Measurements from ENCODE around the gene SPIC. TPM values are rescaled to one million over a fixed set of nuclear protein-coding genes. Genes with fewer than 3 reads are reported as not detected.

SPIC gene
- total and polyA plus RNA-seq, 7 donors = 0.32 TPM; not detected in 6

DNA sequence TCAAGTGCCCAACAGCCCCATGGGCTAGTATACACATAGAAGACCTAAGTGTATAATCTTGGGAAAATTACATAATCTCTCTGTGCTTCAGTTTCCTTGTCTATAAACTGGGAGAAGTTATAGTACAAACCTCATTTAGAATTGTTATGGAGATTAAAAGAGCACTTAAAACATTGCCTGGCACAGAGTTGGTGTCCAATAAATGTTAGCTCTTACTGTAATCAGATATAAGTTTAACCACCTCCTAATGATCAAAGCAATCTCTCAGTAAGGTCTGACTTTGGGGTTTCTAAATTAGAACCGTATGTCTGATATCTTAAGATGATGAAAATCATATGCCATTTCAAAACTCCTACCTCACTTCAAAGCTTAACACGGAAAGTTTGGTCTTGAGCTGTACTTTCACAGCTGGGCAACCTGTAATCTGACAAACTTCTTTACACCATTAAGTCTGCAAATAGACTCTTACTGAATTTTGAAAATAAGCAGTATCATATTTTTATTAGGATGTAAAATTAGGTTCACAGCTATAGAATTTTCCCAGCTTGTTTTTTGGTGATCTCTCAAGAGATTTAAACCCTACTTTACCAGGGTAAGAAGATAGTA, 61.0 kb downstream of the SPIC start:
- no peaks in the 10 kb centered on the region for H3K27me3 ChIP-seq (ENCODE audit: insufficient read depth in 3 of 3, low read length in 2 of 3)
- H3K27ac ChIP-seq = peak overlapping the region; percentile 55
- peaks cover 18% of the 10 kb centered on the region for H3K4me1 ChIP-seq
- no peaks in the 10 kb centered on the region for H3K36me3 ChIP-seq (ENCODE audit: insufficient read depth in 1 of 2, low read depth in 1 of 2)
- no peaks in the 10 kb centered on the region for H3K9me3 ChIP-seq
- TF ChIP-seq, protein P1, sequence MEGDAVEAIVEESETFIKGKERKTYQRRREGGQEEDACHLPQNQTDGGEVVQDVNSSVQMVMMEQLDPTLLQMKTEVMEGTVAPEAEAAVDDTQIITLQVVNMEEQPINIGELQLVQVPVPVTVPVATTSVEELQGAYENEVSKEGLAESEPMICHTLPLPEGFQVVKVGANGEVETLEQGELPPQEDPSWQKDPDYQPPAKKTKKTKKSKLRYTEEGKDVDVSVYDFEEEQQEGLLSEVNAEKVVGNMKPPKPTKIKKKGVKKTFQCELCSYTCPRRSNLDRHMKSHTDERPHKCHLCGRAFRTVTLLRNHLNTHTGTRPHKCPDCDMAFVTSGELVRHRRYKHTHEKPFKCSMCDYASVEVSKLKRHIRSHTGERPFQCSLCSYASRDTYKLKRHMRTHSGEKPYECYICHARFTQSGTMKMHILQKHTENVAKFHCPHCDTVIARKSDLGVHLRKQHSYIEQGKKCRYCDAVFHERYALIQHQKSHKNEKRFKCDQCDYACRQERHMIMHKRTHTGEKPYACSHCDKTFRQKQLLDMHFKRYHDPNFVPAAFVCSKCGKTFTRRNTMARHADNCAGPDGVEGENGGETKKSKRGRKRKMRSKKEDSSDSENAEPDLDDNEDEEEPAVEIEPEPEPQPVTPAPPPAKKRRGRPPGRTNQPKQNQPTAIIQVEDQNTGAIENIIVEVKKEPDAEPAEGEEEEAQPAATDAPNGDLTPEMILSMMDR (IDR thresholded peaks at IDR 0.05) = no peak
- 20 to 60% (median 20%) methylated on average over 2 of the region's 2 CpGs for WGBS, 3 donors
- intact Hi-C loops (cut with DNase I) = no loop called here
- H3K4me3 ChIP-seq = no peak overlapping the region
- DNase-seq (no peak), ATAC-seq (peak in 1 of 4 donors; percentile 58)

Other genes starting within 250 kb of the SPIC start
- gene UTP20, start 195.2 kb upstream of the SPIC start, total RNA-seq = 10 to 100 TPM in 1 of 4 donors, 1 to 10 TPM in 3; 6.8 to 11.4 (median 9.2) TPM
- gene UTP20, start 195.2 kb upstream of the SPIC start, polyA plus RNA-seq = 1 to 10 TPM; 3.7 to 8.4 (median 5.2) TPM
- gene ARL1, start 67.6 kb upstream of the SPIC start, total RNA-seq = 10 to 100 TPM; 49.6 to 73.1 (median 67.1) TPM
- 10 to 100 TPM; 41.2 to 56.4 (median 46.2) TPM for gene ARL1, start 67.6 kb upstream of the SPIC start, polyA plus RNA-seq
- gene MYBPC1, start 119.6 kb downstream of the SPIC start, total RNA-seq = 1,000 to 10,000 TPM; 4,088 to 7,509 (median 4,961) TPM
- gene MYBPC1, start 119.6 kb downstream of the SPIC start, polyA plus RNA-seq = 1,000 to 10,000 TPM; 1,084 to 2,883 (median 2,460) TPM
- 10 to 100 TPM; 17.9 to 31.3 (median 20.7) TPM for gene CHPT1, start 222.3 kb downstream of the SPIC start, total RNA-seq
- 10 to 100 TPM; 20.7 to 38.9 (median 29.8) TPM for gene CHPT1, start 222.3 kb downstream of the SPIC start, polyA plus RNA-seq

Measured in psoas muscle (tissue), 8 donors.